Measurements from ENCODE around the gene ITGB7. TPM values are rescaled to one million over a fixed set of nuclear protein-coding genes. Genes with fewer than 3 reads are reported as not detected.

The ITGB7 gene
- total RNA-seq, 4 donors from 2014 or later, result 0.40 to 5.8 (median 2.6) TPM

- no peak for TF ChIP-seq POLR2AphosphoS5 (IDR thresholded peaks at IDR 0.05)
- TF ChIP-seq CTCF (IDR thresholded peaks at IDR 0.05), result no peak
- no peak for TF ChIP-seq EP300 (IDR thresholded peaks at IDR 0.05)
- no peak for TF ChIP-seq POLR2A (IDR thresholded peaks at IDR 0.05)
- no peaks in the 10 kb centered on the region for H3K27me3 ChIP-seq
- H3K9me3 ChIP-seq, result no peaks in the 10 kb centered on the region
- no peak overlapping the region for H3K4me3 ChIP-seq
- H3K4me1 ChIP-seq, result peaks cover 0 to 35% (median 0%) of the 10 kb centered on the region in 3 donors
- H3K27ac ChIP-seq, result no peak overlapping the region
- ATAC-seq, result no peak
- peaks cover 0 to 5% of the 10 kb centered on the region in 2 donors for H3K36me3 ChIP-seq
Measured at GRCh38 chr12:53152390-53152789, 54.7 kb downstream of the ITGB7 start.

GRCh38 chr12:53151039-53151438 is 56.0 kb downstream of the ITGB7 start:
- WGBS, 2 donors (ENCODE audit: low coverage in 1 of 2), result 90 to 92% methylated on average over 2 to 6 of the region's 6 CpGs
- no peaks in the 10 kb centered on the region for H3K36me3 ChIP-seq
- H3K9me3 ChIP-seq, result no peaks in the 10 kb centered on the region
- no peak for ATAC-seq
- H3K27ac ChIP-seq, result no peak overlapping the region
- no peaks in the 10 kb centered on the region for H3K27me3 ChIP-seq
- peaks cover 0 to 21% (median 0%) of the 10 kb centered on the region in 3 donors for H3K4me1 ChIP-seq
- no peak overlapping the region for H3K4me3 ChIP-seq
- no peak for TF ChIP-seq CTCF (IDR thresholded peaks at IDR 0.05)
- TF ChIP-seq POLR2AphosphoS5 (IDR thresholded peaks at IDR 0.05), result no peak
- TF ChIP-seq EP300 (IDR thresholded peaks at IDR 0.05), result no peak
- TF ChIP-seq POLR2A (IDR thresholded peaks at IDR 0.05), result no peak

GRCh38 chr12:53147653-53148052 is 59.4 kb downstream of the ITGB7 start:
- Histone ChIP-seq H3K4me1 (peaks cover 0 to 7% (median 0%) of the 10 kb centered on the region in 3 donors), H3K36me3 (no peaks in the 10 kb centered on the region), H3K9me3 (no peaks in the 10 kb centered on the region), H3K27ac (no peak overlapping the region), H3K4me3 (no peak overlapping the region), H3K27me3 (no peaks in the 10 kb centered on the region)
- no peak for ATAC-seq
- WGBS, 2 donors (ENCODE audit: low coverage in 1 of 2), result 80 to 82% methylated on average over 15 of the region's 15 CpGs
- no peak for TF ChIP-seq CTCF (IDR thresholded peaks at IDR 0.05)
- no peak for TF ChIP-seq EP300 (IDR thresholded peaks at IDR 0.05)
- TF ChIP-seq POLR2AphosphoS5 (IDR thresholded peaks at IDR 0.05), result no peak
- TF ChIP-seq POLR2A (IDR thresholded peaks at IDR 0.05), result no peak

GRCh38 chr12:53147181-53147580 is 59.9 kb downstream of the ITGB7 start:
- Histone ChIP-seq H3K36me3 (no peaks in the 10 kb centered on the region), H3K9me3 (no peaks in the 10 kb centered on the region), H3K4me3 (no peak overlapping the region), H3K4me1 (peaks cover 0 to 7% (median 0%) of the 10 kb centered on the region in 3 donors), H3K27ac (no peak overlapping the region), H3K27me3 (no peaks in the 10 kb centered on the region)
- no peak for ATAC-seq
- WGBS, 2 donors (ENCODE audit: low coverage in 1 of 2), result 77 to 88% methylated on average over 4 to 5 of the region's 5 CpGs
- no peak for TF ChIP-seq POLR2A (IDR thresholded peaks at IDR 0.05)
- no peak for TF ChIP-seq EP300 (IDR thresholded peaks at IDR 0.05)
- TF ChIP-seq CTCF (IDR thresholded peaks at IDR 0.05), result no peak
- TF ChIP-seq POLR2AphosphoS5 (IDR thresholded peaks at IDR 0.05), result no peak

- peaks cover 0 to 7% (median 0%) of the 10 kb centered on the region in 3 donors for H3K4me1 ChIP-seq
- no peak overlapping the region for H3K4me3 ChIP-seq
- no peak for TF ChIP-seq EP300 (IDR thresholded peaks at IDR 0.05)
- no peak for TF ChIP-seq POLR2A (IDR thresholded peaks at IDR 0.05)
- no peak for TF ChIP-seq POLR2AphosphoS5 (IDR thresholded peaks at IDR 0.05)
- H3K9me3 ChIP-seq, result no peaks in the 10 kb centered on the region
- no peak overlapping the region for H3K27ac ChIP-seq
- H3K36me3 ChIP-seq, result no peaks in the 10 kb centered on the region
- ATAC-seq, result no peak
- no peaks in the 10 kb centered on the region for H3K27me3 ChIP-seq
- 83 to 93% methylated on average over 3 of the region's 5 CpGs for WGBS, 2 donors (ENCODE audit: low coverage in 1 of 2)
Measured at GRCh38 chr12:53145383-53146260, 61.4 kb downstream of the ITGB7 start.
